Endothelial cell (in vitro differentiated cells): ENCODE results near the gene HIRIP3. TPM values are rescaled to one million over a fixed set of nuclear protein-coding genes. Genes with fewer than 3 reads are reported as not detected.
A peak's percentile ranks its signal among the peaks of the same experiment; 100 is the strongest.

Source experiments
- DNase-seq: peaks from one replicate; pipeline ENCODE4 v3.0.0; 2021; ENCODE audit warnings: low spot score
- H3K27ac Mint-ChIP-seq: one replicate; pipeline ENCODE4 v1.8.0; 2021; ENCODE audit warnings: mixed read lengths, inconsistent platforms; ENCODE audit not compliant: unreplicated experiment
- H3K27me3 Mint-ChIP-seq: one replicate; pipeline ENCODE4 v1.8.0; 2021; ENCODE audit warnings: mild to moderate bottlenecking, moderate library complexity, mixed read lengths, inconsistent platforms; ENCODE audit not compliant: unreplicated experiment
- H3K36me3 Mint-ChIP-seq: one replicate; pipeline ENCODE4 v1.8.0; 2021; ENCODE audit warnings: mild to moderate bottlenecking, low read depth, mixed read lengths, inconsistent platforms; ENCODE audit not compliant: unreplicated experiment
- H3K4me1 Mint-ChIP-seq: one replicate; pipeline ENCODE4 v1.8.0; 2021; ENCODE audit warnings: mild to moderate bottlenecking, mixed read lengths, inconsistent platforms; ENCODE audit not compliant: unreplicated experiment
- H3K4me3 Mint-ChIP-seq: one replicate; pipeline ENCODE4 v1.8.0; 2021; ENCODE audit warnings: mild to moderate bottlenecking, mixed read lengths, inconsistent platforms; ENCODE audit not compliant: unreplicated experiment
- H3K9me3 Mint-ChIP-seq: one replicate; pipeline ENCODE4 v1.8.0; 2021; ENCODE audit warnings: mixed read lengths, inconsistent platforms; ENCODE audit not compliant: unreplicated experiment
- total RNA-seq: library from RNA; stranded (reverse); fragmentation: NEBNext Ultra II Directional; extraction: Animal tissue kit (Norgen Biotek cat#: 25700); gene quantifications from one replicate; pipeline ENCODE4 v1.2.1, GENCODE V29; 2021; ENCODE audit not compliant: unreplicated experiment
- TF ChIP-seq, protein P1 (sequence below): fragments of 200-600 bp; sonication (generic); IDR thresholded peaks from one replicate; pipeline ENCODE4 v1.5.0; 2021; ENCODE audit warnings: antibody characterized with exemption; ENCODE audit not compliant: unreplicated experiment

The HIRIP3 gene
- total RNA-seq, 1 donor from 2014 or later = 5.2 TPM

DNA sequence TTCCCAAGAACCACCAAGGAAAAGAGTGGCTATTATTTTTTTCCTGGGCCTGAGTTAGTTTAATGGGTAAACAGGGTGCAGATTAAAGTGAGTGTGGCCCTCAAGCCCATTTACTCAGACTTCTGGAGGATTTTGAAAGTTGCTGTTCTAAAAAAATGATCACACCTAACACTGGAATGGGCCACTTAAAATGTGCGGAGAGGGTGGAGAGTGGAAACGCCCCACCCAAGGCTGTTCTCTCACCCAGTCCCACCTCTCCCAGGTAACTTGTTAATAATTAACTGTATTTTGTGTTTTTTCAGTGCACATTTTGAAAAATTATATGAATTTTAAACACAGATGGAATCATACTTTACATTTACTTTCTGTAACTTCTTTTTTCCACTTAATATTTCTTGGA, 5.4 kb downstream of the HIRIP3 start:
- TF ChIP-seq, protein P1, sequence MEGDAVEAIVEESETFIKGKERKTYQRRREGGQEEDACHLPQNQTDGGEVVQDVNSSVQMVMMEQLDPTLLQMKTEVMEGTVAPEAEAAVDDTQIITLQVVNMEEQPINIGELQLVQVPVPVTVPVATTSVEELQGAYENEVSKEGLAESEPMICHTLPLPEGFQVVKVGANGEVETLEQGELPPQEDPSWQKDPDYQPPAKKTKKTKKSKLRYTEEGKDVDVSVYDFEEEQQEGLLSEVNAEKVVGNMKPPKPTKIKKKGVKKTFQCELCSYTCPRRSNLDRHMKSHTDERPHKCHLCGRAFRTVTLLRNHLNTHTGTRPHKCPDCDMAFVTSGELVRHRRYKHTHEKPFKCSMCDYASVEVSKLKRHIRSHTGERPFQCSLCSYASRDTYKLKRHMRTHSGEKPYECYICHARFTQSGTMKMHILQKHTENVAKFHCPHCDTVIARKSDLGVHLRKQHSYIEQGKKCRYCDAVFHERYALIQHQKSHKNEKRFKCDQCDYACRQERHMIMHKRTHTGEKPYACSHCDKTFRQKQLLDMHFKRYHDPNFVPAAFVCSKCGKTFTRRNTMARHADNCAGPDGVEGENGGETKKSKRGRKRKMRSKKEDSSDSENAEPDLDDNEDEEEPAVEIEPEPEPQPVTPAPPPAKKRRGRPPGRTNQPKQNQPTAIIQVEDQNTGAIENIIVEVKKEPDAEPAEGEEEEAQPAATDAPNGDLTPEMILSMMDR = no peak
- DNase-seq = no peak
- no peaks in the 10 kb centered on the region for H3K9me3 Mint-ChIP-seq
- H3K27ac Mint-ChIP-seq = peak overlapping the region; percentile 14
- H3K4me3 Mint-ChIP-seq = peak overlapping the region; percentile 59
- H3K4me1 Mint-ChIP-seq = peaks cover 55% of the 10 kb centered on the region
- H3K36me3 Mint-ChIP-seq = peaks cover 63% of the 10 kb centered on the region
- peaks cover 32% of the 10 kb centered on the region for H3K27me3 Mint-ChIP-seq

DNA sequence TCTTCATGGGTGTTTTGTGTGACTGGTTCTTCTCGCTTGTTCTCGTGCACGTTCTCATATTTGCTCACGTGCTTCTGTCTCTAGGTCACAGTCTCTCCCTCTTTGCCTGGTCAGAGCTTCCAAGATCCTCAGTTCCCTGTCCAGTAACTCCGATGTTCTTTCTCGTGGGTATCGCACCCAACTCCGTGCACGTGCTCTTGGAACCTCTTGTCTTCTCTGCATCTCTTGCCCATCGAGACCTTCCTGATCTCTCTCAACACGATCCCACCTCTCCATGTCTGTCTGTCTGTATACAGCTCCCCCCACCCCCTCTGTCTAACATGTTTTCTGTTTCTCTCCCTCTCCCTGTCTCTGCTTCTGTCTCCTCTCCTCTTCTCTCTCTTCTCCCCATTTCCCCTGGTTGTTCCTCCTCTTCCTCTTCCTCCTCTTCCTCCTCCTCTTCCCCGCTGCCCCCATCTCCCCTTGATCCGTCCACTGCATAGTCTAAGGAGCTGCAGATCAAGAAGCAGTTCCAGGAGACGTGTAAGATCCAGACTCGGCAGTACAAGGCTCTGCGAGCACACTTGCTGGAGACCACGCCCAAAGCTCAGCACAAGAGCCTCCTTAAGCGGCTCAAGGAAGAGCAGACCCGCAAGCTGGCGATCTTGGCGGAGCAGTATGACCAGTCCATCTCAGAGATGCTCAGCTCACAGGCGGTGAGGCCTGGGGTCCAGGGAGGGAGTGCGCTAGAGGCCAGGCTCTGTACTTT, 6.1 kb downstream of the HIRIP3 start:
- peaks cover 66% of the 10 kb centered on the region for H3K36me3 Mint-ChIP-seq

DNA sequence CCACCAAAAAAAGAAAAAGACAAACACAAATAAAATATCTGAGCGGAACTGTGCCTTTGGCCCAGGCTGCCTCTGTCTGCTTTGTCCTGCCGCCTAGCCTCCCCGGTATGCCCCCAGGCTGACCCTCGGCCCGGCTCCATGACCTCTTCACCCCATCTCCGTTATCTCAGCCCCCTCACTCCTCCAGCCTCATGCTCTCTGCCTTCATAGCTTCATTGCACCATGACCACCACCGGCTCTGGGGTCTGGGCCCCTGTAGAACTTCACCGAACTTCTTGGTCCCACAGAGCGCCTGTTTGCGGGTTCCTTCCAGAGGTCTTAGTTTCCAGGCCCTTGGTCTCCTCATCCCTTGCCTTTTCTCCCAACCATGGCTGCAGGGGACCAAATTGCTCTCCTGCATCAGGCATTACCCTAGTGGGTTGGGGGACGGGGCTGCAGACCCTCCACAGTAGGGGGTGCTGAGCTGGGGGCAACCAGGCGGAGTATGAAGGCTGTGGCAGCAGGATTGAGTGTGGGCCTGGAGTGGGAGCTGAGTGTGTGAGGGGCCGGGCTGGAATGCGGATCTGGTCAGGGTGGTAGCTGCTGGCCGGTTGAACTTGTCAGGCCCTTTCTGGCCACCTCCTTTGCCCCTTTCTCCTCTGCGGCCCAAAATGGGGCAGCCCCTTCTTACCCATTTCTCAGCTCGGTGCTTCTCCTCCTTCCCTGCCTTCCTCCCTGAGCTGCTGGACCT, 6.9 kb downstream of the HIRIP3 start:
- no peak for DNase-seq
- H3K36me3 Mint-ChIP-seq = peaks cover 66% of the 10 kb centered on the region
- peaks cover 47% of the 10 kb centered on the region for H3K4me1 Mint-ChIP-seq
- H3K27me3 Mint-ChIP-seq = peaks cover 29% of the 10 kb centered on the region
- H3K9me3 Mint-ChIP-seq = no peaks in the 10 kb centered on the region
- H3K4me3 Mint-ChIP-seq = peak overlapping the region; percentile 57
- peak overlapping the region; percentile 84 for H3K27ac Mint-ChIP-seq
- TF ChIP-seq, protein P1 = no peak

More for the DNA sequence above, 6.1 kb downstream of the HIRIP3 start:
- Mint-ChIP-seq H3K27ac (peak overlapping the region; percentile 84), H3K4me3 (peak overlapping the region; percentile 59), H3K4me1 (peaks cover 51% of the 10 kb centered on the region), H3K9me3 (no peaks in the 10 kb centered on the region), H3K27me3 (peaks cover 30% of the 10 kb centered on the region)
- no peak for DNase-seq
- TF ChIP-seq, protein P1 = no peak

- Mint-ChIP-seq H3K27ac (peak overlapping the region; percentile 5), H3K27me3 (peaks cover 31% of the 10 kb centered on the region), H3K4me1 (peaks cover 47% of the 10 kb centered on the region), H3K4me3 (peak overlapping the region; percentile 39), H3K36me3 (peaks cover 73% of the 10 kb centered on the region), H3K9me3 (no peaks in the 10 kb centered on the region)
- DNase-seq = no peak
- TF ChIP-seq, protein P1 = no peak
These were observed 7.9 kb downstream of the HIRIP3 start for GRCh38 chr16:29987371-29988085.
